HG02870 (cell line): ENCODE measurements around the gene SDCBP2.

Experiments used
- ATAC-seq: cut with Tn5 transposase; IDR thresholded peaks from one replicate; pipeline ENCODE4 v1.9.1; 2021; ENCODE audit warnings: mild to moderate bottlenecking, moderate library complexity; ENCODE audit not compliant: unreplicated experiment

The SDCBP2 gene

GRCh38 chr20:1298888-1299511 lies 29.9 kb downstream of the SDCBP2 start:
- ATAC-seq, result no peak

- no peak for ATAC-seq
Observed at GRCh38 chr20:1298166-1298565, 30.8 kb downstream of the SDCBP2 start.

- ATAC-seq, result no peak
Observed at GRCh38 chr20:1297486-1297885, 31.5 kb downstream of the SDCBP2 start.

GRCh38 chr20:1296922-1297321 lies 32.0 kb downstream of the SDCBP2 start:
- no peak for ATAC-seq

GRCh38 chr20:1296117-1296610 lies 32.8 kb downstream of the SDCBP2 start:
- ATAC-seq, result no peak

- ATAC-seq, result no peak
Observed at GRCh38 chr20:1295276-1295930, 33.5 kb downstream of the SDCBP2 start.

- no peak for ATAC-seq
Observed at GRCh38 chr20:1294497-1294896, 34.4 kb downstream of the SDCBP2 start.

GRCh38 chr20:1293641-1294379 lies 35.1 kb downstream of the SDCBP2 start:
- ATAC-seq, result no peak

- no peak for ATAC-seq
Observed at GRCh38 chr20:1292620-1293019, 36.3 kb downstream of the SDCBP2 start.

- ATAC-seq, result no peak
Observed at GRCh38 chr20:1291191-1291741, 37.7 kb downstream of the SDCBP2 start.

GRCh38 chr20:1287787-1288569 lies 41.0 kb downstream of the SDCBP2 start:
- ATAC-seq, result no peak

- ATAC-seq, result no peak
Observed at GRCh38 chr20:1287306-1287705, 41.6 kb downstream of the SDCBP2 start.

GRCh38 chr20:1286267-1287024 lies 42.5 kb downstream of the SDCBP2 start:
- ATAC-seq, result no peak

GRCh38 chr20:1283522-1284510 lies 45.1 kb downstream of the SDCBP2 start:
- no peak for ATAC-seq

GRCh38 chr20:1282966-1283365 lies 46.0 kb downstream of the SDCBP2 start:
- no peak for ATAC-seq

GRCh38 chr20:1281279-1282057 lies 47.5 kb downstream of the SDCBP2 start:
- no peak for ATAC-seq

GRCh38 chr20:1280195-1281102 lies 48.5 kb downstream of the SDCBP2 start:
- ATAC-seq, result no peak
